Stimulated activated CD4-positive, alpha-beta T cell treated with anti-CD3 and anti-CD28 coated beads, Interleukin-4, amount 100 ng/mL, for 4 hours (primary cell): Measurements from ENCODE around the gene ANAPC15.

Source experiments
- DNase-seq, 2 experiments: peaks; one replicate each; pipeline ENCODE4 v3.0.0-alpha.2; 2020

ANAPC15 gene

GRCh38 chr11:72123117-72123653, 10.7 kb upstream of the ANAPC15 start:
- no peak for DNase-seq

- DNase-seq = no peak
Measured at GRCh38 chr11:72122607-72123006, 10.1 kb upstream of the ANAPC15 start.

GRCh38 chr11:72120930-72121329, 8.4 kb upstream of the ANAPC15 start:
- DNase-seq = no peak

GRCh38 chr11:72119198-72119597, 6.7 kb upstream of the ANAPC15 start:
- no peak for DNase-seq

- DNase-seq = no peak
Measured at GRCh38 chr11:72116019-72116755, 3.7 kb upstream of the ANAPC15 start.

GRCh38 chr11:72114570-72114969, 2.1 kb upstream of the ANAPC15 start:
- no peak for DNase-seq

GRCh38 chr11:72112978-72113808, 698 bp upstream of the ANAPC15 start:
- no peak for DNase-seq

- no peak for DNase-seq
Measured at GRCh38 chr11:72111300-72112142, 974 bp downstream of the ANAPC15 start.

GRCh38 chr11:72105888-72106287, 6.6 kb downstream of the ANAPC15 start, which contains the start of gene TOMT:
TSS of gene TOMT (plus strand) at chr11:72105924. CDS start at chr11:72105952, 28 bp downstream.
- DNase-seq = no peak

- DNase-seq = no peak
Measured at GRCh38 chr11:72103754-72104167, 8.7 kb downstream of the ANAPC15 start.

- DNase-seq = peak; percentile 97
Measured at GRCh38 chr11:72102946-72103753, 9.3 kb downstream of the ANAPC15 start, which contains the start of gene LAMTOR1. TSS of gene LAMTOR1 (minus strand) at chr11:72103297. CDS start at chr11:72103224, 73 bp downstream.

GRCh38 chr11:72102631-72102945, 9.9 kb downstream of the ANAPC15 start:
- no peak for DNase-seq

GRCh38 chr11:72102162-72102561, 10.3 kb downstream of the ANAPC15 start:
- no peak for DNase-seq

GRCh38 chr11:72100462-72100861, 12.0 kb downstream of the ANAPC15 start:
- no peak for DNase-seq

GRCh38 chr11:72100009-72100408, 12.5 kb downstream of the ANAPC15 start:
- no peak for DNase-seq

- DNase-seq = no peak
Measured at GRCh38 chr11:72098741-72099140, 13.8 kb downstream of the ANAPC15 start.

- peak; percentile 56 to 64 for DNase-seq
Measured at GRCh38 chr11:72091292-72091691, 21.2 kb downstream of the ANAPC15 start.

GRCh38 chr11:72088076-72088808, 24.3 kb downstream of the ANAPC15 start:
- no peak for DNase-seq

GRCh38 chr11:72085621-72086351, 26.7 kb downstream of the ANAPC15 start:
- DNase-seq = no peak

- DNase-seq = no peak
Measured at GRCh38 chr11:72084965-72085364, 27.5 kb downstream of the ANAPC15 start.
